Epithelial cell of esophagus (primary cell): ENCODE data around the gene IBTK.
"Not testable (repeated sequence)": the region's sequence is repeated elsewhere in the genome, so short reads cannot be mapped to it uniquely, and the experiment has no call there.

Source experiments
- DNase-seq: peaks from one replicate; pipeline ENCODE4 v3.0.0; 2010; ENCODE audit warnings: low read depth
- H3K4me3 ChIP-seq: 2 replicates; pipeline ENCODE4 v1.5.1; 2011; ENCODE audit warnings: mild to moderate bottlenecking, low read length, control low read depth
- CTCF ChIP-seq: IDR thresholded peaks from 2 replicates; pipeline ENCODE4 v1.5.1; 2011; ENCODE audit warnings: low read depth, mild to moderate bottlenecking, low read length, control low read depth, inconsistent platforms; ENCODE audit not compliant: insufficient read depth; ENCODE audit errors: missing control alignments

The IBTK gene

DNA sequence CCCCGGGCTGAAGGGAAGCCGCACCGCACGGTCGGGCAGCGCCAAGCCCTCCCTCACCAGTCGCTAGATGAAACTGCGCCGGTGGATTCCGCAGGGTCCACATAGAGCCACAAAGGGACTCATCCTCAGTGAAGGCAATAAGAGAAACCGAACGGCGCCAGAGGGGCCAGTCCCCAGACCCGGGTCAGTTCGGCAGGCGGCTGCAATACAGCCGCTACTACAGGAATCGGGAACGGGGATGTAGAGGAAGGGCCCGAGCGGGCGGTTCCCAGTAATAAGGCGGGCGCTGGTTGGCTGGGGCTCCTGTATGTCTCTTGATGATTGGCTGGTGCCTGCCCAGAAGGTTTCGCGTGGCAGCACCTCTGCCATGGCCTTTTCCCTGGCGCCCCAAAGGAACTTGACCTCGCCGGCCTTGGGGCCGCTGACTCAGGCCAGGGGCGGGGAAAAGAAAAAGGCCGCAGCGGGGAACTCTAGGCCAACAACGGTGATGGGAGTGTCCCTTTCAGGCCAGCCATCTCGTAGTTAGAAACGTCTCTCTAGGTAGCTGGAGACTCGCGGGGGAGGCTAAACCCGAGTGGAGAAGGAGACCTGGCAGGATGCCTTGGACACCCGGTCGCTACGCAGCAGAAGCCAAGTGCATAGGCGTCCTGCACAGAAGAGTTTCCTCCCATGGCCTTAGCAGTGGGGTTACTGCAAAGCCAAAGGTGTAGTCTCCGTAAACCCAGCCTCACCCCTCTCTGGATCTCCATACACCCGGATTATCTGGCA, at the start of gene IBTK:
Gene IBTK, minus strand, starts transcription at position 240 of the 768 bp plus-strand sequence. CDS start 7,258 bp downstream, outside the sequence.
- DNase-seq: peak; percentile 90
- no peak for TF ChIP-seq CTCF
- H3K4me3 ChIP-seq: peak within 1 kb of the TSS; percentile 76

GRCh38 chr6:82283771-82284410, 36.3 kb upstream of the IBTK start:
- no peak for DNase-seq
- no peak for TF ChIP-seq CTCF
- H3K4me3 ChIP-seq: no peak overlapping the region

GRCh38 chr6:82281550-82281949, 34.0 kb upstream of the IBTK start:
- H3K4me3 ChIP-seq, DNase-seq: not testable (repeated sequence)

DNA sequence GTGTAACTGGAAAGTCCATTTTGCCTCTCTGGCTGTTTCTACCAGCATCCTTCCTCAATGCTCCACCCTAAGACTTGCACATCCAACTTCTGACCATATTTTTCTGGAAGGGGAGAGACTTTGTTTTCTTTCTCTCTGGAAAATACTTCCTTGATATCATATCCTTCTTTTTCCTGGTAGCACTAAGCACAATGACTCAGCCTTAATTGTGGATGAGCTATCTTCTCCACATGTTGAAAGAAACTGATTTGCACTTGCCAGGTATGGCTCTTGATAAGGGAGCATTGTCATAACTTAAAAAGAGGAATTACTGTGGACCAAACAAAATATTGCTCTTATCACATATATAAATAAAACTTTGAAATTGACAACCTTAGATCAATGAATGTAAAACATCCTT, 30.1 kb upstream of the IBTK start:
- DNase-seq: peak; percentile 48
- no peak overlapping the region for H3K4me3 ChIP-seq
- no peak for TF ChIP-seq CTCF

- no peak for TF ChIP-seq CTCF
- H3K4me3 ChIP-seq: no peak overlapping the region
- DNase-seq: no peak
These were observed 28.1 kb upstream of the IBTK start for GRCh38 chr6:82275686-82276085.

GRCh38 chr6:82273295-82273694, 25.8 kb upstream of the IBTK start:
- DNase-seq: peak; percentile 16
- H3K4me3 ChIP-seq: no peak overlapping the region
- TF ChIP-seq CTCF: no peak

- TF ChIP-seq CTCF: peak; percentile 46
- peak; percentile 59 for DNase-seq
- no peak overlapping the region for H3K4me3 ChIP-seq
These were observed 23.5 kb upstream of the IBTK start for GRCh38 chr6:82270881-82271635.
